Activated naive CD4-positive, alpha-beta T cell (primary cell): Measurements from ENCODE around the gene CATSPER4.
A peak's percentile ranks its signal among the peaks of the same experiment; 100 is the strongest.
"Not testable (repeated sequence)": the region's sequence is repeated elsewhere in the genome, so short reads cannot be mapped to it uniquely, and the experiment has no call there.

Experiments used
- DNase-seq, 4 experiments: peaks; one replicate each; lab custom pipeline; 2025; lab: John Stamatoyannopoulos, UW

CATSPER4 gene

GRCh38 chr1:26195805-26196204, 5.4 kb downstream of the CATSPER4 start:
- no peak for DNase-seq

- DNase-seq: no peak
Measured at GRCh38 chr1:26197301-26197700, 6.9 kb downstream of the CATSPER4 start.

DNA sequence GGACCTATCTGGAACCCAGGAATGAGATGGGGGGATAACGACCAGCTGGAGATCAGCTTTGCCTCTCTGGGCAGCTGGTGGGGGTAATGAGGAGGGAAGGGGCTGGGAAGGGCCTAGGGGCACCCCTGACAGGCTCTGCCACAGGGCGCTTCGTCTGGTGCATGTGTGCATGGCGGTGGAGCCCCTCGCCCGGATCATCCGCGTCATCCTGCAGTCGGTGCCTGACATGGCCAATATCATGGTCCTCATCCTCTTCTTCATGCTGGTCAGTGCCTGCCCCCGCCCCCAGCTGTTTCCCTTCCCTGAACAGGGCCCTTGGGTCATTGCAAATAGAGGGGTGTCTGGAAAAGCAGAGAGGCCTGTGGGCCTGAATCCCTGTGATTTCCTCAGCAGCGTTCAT, 7.4 kb downstream of the CATSPER4 start:
- no peak for DNase-seq

DNA sequence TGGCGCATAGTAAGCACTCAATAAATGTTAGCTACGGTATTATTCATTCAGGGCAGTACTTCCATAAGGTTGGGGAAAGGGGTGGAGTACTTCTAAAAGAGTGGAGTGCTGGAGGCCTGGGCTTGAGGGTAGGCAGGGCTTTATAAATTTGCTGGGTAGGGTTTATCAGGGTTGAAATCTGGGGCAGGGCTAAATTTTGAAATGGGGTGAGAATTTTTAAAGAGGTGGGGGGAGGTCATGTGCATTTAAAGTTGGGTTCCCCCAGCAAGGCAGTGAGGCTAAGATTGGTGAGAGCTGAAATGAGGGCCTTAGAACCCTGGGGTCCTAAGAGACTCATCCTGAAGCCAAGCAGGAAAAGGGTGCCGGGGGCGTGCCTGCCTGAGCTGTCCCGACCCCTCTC, 10.0 kb downstream of the CATSPER4 start:
- DNase-seq: no peak

DNA sequence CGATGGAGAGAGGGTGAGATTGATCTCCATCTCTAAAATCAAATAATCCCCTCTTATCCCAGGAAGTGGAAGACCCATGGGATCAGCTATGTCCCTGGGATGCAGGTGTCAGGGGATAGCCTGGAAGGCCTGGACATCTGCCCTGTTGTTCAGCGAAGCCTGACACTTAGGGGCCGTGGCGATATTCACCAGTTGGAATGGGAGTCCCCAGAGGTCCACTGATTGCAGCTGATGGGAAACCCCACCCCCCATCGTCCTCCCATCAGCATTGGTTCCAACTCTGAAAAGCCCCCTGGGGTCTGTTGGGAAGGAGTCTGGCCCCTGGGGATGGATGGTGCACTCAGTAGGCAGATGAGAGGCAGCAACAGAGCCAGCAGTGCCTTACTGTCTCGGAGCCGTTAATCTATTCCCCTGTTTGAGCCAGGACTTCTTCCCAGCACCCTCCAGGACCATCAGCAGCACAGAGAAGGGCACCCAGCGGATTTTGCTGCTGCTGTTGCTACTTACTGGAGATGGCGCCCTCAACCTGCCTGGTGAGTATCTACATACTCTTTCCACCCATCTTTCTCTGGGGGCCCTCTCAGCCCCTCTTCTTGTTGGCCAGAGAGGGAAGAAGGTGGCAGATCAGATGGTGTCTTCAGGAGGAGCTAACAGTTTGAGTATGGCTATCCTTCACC, 13.4 kb downstream of the CATSPER4 start:
- DNase-seq: no peak

- DNase-seq: no peak
Measured at GRCh38 chr1:26210147-26210870, 19.9 kb downstream of the CATSPER4 start.

DNA sequence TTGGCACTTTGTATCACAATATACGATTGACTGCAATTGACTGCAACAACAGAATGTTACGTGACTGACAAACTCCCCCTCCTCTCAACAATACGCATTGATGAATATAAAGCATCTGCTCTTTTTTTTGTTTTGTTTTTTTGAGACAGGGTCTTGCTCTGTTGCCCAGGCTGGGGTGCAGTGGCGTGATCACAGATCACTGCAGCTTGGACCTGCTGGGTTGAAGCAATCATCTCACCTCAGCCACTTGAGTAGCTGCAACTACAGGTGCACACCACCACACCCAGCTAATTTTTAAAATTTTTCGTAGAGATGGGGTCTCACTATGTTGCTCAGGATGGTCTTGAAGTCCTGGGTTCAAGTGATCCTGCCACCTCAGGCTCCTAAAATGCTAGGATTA, 22.3 kb downstream of the CATSPER4 start:
- DNase-seq: no peak

DNA sequence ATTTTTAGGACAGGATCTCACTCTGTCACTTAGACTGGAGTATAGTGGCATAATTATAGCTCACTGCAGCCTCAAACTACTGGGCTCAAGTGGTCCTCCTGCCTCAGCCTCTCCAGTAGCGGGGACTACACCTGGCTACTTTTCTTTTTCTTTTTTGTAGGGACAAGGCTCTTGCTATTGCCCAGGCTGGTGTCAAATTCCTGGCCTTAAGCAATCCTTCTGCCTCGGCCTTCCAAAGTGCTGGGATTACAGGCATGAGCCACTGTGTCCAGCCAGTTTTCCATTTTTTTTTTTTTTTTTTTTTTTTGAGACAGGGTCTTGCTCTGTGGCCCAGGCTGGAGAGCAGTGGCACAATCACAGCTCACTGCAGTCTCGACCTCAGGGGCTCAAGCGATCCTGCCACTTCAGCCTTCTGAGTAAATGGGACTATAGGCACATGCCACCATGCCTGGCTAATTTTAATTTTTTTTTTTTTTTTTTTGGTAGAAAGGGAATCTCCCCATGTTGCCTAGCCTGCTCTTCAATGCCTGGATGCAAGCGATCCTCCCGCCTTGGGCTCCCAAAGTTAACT, 23.0 kb downstream of the CATSPER4 start:
- DNase-seq: no peak

GRCh38 chr1:26215246-26215645, 24.8 kb downstream of the CATSPER4 start:
- no peak for DNase-seq

GRCh38 chr1:26218906-26219494, 28.6 kb downstream of the CATSPER4 start:
- no peak for DNase-seq

GRCh38 chr1:26220199-26220912, 30.0 kb downstream of the CATSPER4 start:
- DNase-seq: no peak

GRCh38 chr1:26221094-26221493, 30.7 kb downstream of the CATSPER4 start:
- DNase-seq: no peak

DNA sequence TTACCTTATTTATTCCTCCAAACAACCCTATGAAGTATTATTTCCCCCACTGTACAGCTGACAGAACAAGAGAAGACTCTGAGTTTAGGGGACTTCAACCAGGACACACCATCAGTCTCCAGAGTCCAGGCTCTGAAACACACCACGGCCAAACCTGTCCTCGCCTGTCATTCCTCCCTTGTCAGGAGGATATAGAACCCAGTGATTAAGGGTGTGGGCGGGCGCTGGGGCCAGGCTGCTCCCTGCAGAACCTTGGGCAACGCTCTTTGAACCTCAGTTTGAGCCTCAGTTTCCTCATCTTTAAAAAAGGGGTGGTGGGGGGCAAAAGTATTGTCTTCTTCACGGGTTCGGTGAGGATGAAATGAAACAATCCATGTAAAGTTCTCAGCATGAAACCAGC, 34.2 kb downstream of the CATSPER4 start:
- no peak for DNase-seq

GRCh38 chr1:26225033-26225831, 34.8 kb downstream of the CATSPER4 start:
- DNase-seq: peak in 2 of 4 experiments; percentile 12 to 13

DNA sequence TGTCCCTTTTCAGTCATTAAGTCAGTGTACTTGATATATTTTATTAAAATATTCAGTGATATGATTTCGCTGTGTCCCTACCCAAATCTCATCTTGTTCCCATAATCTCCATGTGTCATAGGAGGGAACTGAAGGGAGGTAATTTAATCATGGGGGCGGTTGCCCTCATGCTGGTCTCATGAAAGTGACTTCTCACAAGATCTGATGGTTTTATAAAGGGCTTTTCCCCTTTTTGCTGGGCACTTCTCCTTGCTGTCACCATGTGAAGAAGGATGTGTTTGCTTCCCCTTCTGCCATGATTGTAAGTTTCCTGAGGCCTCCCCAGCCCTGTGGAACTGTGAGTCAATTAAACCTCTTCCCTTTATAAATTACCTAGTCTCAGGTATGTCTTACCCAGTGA, 40.3 kb downstream of the CATSPER4 start:
- DNase-seq: not testable (repeated sequence)

DNA sequence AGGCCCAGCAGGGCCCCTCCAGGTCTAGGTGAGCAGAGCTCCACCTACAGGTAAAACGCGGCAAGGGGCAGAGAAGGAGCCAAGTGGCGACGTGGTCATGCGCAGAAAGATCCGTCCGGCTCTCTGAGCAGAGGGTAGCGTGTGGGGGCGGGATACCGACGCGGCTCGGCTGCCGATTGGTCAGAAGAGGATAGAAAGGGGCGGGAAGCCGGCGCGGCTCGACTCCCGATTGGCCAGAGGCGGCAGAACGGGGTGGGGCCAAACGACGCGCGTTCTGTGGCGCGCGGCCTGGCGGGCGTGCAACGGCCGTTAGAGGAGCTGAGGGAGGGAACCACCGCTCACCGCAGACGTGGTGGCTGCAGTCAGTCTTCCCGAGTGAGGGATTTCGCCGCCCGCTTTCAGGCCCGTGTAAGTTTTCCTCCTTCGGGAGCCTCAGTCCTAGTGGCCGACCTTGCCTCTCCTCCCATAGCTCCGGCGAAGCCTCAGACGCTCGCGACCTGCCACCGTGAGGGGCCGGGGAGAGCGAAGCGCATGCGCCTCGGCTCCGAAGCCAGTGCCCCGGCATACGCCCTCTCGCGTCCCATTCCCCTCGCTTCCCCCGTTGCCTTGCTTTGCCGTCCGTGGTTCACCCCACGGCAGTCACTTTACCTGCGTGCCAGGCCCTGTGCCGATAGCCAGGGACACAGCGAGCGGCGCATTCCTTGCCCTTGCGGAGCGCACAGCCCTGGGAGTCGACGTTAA, 43.7 kb downstream of the CATSPER4 start, which contains the start of gene CEP85:
Gene CEP85 (plus strand): TSS at position 298 of the 741 bp plus-strand sequence. CDS start 5,584 bp downstream, outside the sequence.
- DNase-seq: peak; percentile 89 to 98 (median 96)

GRCh38 chr1:26234644-26235370, 44.4 kb downstream of the CATSPER4 start:
- no peak for DNase-seq

GRCh38 chr1:26237230-26237966, 47.0 kb downstream of the CATSPER4 start:
- no peak for DNase-seq

DNA sequence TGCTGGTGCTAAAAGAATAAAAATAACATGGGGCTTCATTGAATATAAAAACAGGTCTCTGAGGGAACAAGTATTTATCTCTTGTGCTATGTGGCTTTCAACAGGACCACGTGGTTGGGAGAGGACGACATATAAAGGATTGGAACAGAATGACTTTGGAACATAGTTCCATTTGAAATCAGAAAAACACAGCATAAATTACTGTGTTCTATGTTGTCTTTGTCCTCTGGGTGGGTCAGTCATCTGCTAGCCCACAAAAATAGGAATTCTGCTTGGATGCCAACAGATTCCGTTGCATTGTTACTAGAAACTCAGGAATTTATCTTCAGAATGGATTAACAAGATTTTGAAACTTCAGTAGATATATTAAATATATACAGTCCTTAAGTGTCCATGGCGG, 49.5 kb downstream of the CATSPER4 start:
- no peak for DNase-seq
